Neural progenitor cell (in vitro differentiated cells): ENCODE data around the gene SURF6.

Experiments
- CTCF ChIP-seq: fragments of 200-600 bp; sonication (generic); IDR thresholded peaks from 2 replicates; pipeline ENCODE4 v1.5.1; 2017; ENCODE audit warnings: antibody characterized with exemption, mild to moderate bottlenecking
- EZH2 ChIP-seq: fragments of 200-600 bp; sonication (generic); IDR thresholded peaks from 2 replicates; pipeline ENCODE4 v1.6.1; 2017; ENCODE audit warnings: antibody characterized with exemption, mild to moderate bottlenecking, moderate library complexity
- EZH2phosphoT487 ChIP-seq: fragments of 200-600 bp; sonication (generic); IDR thresholded peaks from 2 replicates; pipeline ENCODE4 v1.6.1; 2017; ENCODE audit warnings: antibody characterized with exemption

DNA sequence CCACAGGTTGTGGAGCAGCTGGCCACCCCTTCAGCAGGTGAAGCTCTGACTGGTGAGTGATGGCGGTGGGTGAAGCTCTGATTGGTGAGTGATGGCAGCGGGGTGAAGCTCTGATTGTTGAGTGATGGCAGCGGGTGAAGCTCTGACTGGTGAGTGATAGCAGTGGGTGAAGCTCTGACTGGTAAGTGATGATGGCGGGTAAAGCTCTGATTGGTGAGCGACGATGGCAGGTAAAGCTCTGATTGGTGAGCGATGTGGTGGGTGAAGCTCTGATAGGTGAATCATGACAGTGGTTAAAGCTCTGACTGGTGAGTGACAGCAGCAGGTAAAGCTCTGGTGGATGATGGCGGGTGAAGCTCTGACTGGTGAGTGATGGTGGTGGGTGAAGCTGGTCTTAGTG is 51.6 kb downstream of the SURF6 start:
- TF ChIP-seq CTCF: no peak
- TF ChIP-seq EZH2: no peak
- TF ChIP-seq EZH2phosphoT487: no peak
